ENCODE results near the gene DCHS2.

DCHS2 gene

DNA sequence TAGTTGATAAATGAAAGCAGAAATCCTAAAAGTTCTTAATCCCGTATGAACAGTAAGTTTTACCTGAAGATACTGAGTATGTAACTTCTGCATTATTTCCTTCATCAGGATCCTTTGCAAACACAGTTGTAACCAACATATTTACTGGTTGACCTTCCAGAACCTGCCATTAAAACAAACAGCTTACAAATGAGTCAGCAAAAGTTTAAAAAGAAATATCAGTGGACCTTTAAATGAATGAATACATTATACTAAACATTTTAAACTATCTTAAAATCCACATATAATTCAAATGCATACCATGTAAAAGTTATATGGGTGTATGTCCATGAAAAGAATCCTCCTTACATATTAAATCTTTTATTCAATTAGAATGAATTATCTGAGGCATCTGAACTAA lies 163.6 kb downstream of the DCHS2 start:
- peaks cover 23% of the 10 kb centered on the region for H3K27me3 ChIP-seq (ENCODE audit: insufficient read depth, low read length)
- no peak overlapping the region for H3K27ac ChIP-seq (ENCODE audit: low read depth, low read length)
- no peaks in the 10 kb centered on the region for H3K79me2 ChIP-seq (ENCODE audit: control insufficient read depth, insufficient read depth, low read length, unreplicated experiment)

DNA sequence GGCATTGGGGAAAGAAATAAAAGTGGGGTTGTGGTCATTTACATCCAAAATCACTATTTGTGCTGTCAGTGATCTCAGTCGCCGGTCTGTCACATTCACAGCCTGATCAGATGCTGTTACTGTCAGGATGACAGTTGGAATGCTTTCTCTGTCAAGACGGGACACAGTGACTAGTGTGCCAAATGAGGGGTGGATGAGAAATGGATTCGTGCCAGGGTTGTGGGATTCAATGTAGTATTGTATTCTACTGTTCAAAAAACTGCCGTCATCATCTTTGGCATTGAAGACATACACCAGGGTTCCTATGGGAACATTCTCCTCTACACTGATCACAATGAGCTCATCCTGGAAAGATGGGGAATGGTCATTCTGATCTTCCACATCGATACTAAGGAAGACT lies 171.1 kb downstream of the DCHS2 start:
- no peak overlapping the region for H3K27ac ChIP-seq (ENCODE audit: low read depth, low read length)
- no peak overlapping the region for H3K4me3 ChIP-seq (ENCODE audit: low read depth, low read length)
- no peaks in the 10 kb centered on the region for H3K79me2 ChIP-seq (ENCODE audit: control insufficient read depth, insufficient read depth, low read length, unreplicated experiment)
- H3K27me3 ChIP-seq (ENCODE audit: insufficient read depth, low read length) = no peaks in the 10 kb centered on the region
- no peak overlapping the region for H2AFZ ChIP-seq (ENCODE audit: low read length, unreplicated experiment)
- H3K4me1 ChIP-seq (ENCODE audit: control insufficient read depth, insufficient read depth, low read length, unreplicated experiment) = no peaks in the 10 kb centered on the region
- H3K36me3 ChIP-seq (ENCODE audit: insufficient read depth, low read length) = no peaks in the 10 kb centered on the region

More for the DNA sequence above, 163.6 kb downstream of the DCHS2 start:
- Histone ChIP-seq H3K36me3 (ENCODE audit: insufficient read depth, low read length) (no peaks in the 10 kb centered on the region), H3K4me1 (ENCODE audit: control insufficient read depth, insufficient read depth, low read length, unreplicated experiment) (peaks cover 12% of the 10 kb centered on the region), H2AFZ (ENCODE audit: low read length, unreplicated experiment) (no peak overlapping the region), H3K4me3 (ENCODE audit: low read depth, low read length) (no peak overlapping the region)

DNA sequence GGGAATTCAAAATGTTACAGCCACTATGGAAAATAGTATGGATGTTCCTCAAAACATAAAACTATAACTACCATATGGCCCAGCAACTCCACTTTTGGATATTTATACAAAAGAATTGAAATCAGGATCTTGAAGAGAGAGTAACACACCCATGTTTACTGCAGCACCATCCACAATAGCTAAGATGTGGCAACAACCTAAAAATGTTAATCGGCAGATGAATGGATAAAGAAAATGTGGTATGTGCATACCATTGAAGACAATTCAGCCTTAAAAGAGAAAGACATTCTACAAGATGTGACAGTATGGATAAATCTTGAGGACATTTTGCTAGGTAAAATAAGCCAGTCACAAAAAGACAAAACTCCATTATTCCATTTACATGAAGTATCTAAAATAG lies 171.9 kb downstream of the DCHS2 start:
- H2AFZ ChIP-seq (ENCODE audit: low read length, unreplicated experiment) = no peak overlapping the region
- H3K27me3 ChIP-seq (ENCODE audit: insufficient read depth, low read length) = no peaks in the 10 kb centered on the region
- H3K4me1 ChIP-seq (ENCODE audit: control insufficient read depth, insufficient read depth, low read length, unreplicated experiment) = no peaks in the 10 kb centered on the region
- no peak overlapping the region for H3K4me3 ChIP-seq (ENCODE audit: low read depth, low read length)
- no peak overlapping the region for H3K27ac ChIP-seq (ENCODE audit: low read depth, low read length)
- H3K36me3 ChIP-seq (ENCODE audit: insufficient read depth, low read length) = no peaks in the 10 kb centered on the region
- H3K79me2 ChIP-seq (ENCODE audit: control insufficient read depth, insufficient read depth, low read length, unreplicated experiment) = no peaks in the 10 kb centered on the region

DNA sequence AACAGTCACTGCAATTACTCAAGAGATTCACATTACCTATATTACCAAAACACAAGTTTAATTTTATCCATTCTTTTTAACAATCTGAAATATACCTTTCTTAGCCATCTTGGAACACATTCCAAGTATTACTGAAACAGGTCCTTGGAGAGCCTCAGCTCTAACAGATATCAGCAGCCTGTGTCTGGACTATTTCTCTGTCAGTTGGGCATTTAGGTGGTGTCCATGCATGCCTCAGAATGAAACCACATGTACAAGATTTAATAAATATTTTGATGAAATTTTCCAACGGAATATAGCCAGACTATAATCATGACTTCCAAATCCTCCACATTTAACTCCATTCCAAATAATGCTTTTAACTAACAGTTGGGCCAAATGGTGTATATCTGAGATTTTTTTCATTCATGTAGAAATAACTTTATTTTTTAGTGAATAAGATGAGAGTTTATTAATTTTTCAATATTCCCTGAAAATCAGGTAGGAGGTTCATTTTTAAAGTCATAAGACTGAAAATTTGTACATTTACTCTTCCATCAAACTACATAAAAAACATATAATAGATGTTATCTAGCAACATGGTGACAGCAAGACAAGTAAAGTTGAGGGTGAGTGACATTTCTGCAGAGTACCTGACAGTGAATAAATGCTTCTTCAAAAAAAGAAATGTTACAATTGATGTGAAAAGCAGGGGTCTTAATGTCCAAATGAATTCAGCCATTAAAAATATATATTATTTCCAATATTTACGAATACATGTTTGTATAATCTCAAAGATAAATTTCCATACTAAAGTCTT lies 174.2 kb downstream of the DCHS2 start:
- Histone ChIP-seq H3K4me1 (ENCODE audit: control insufficient read depth, insufficient read depth, low read length, unreplicated experiment) (peaks cover 5% of the 10 kb centered on the region), H3K27ac (ENCODE audit: low read depth, low read length) (no peak overlapping the region), H3K79me2 (ENCODE audit: control insufficient read depth, insufficient read depth, low read length, unreplicated experiment) (no peaks in the 10 kb centered on the region), H3K27me3 (ENCODE audit: insufficient read depth, low read length) (no peaks in the 10 kb centered on the region), H2AFZ (ENCODE audit: low read length, unreplicated experiment) (no peak overlapping the region), H3K36me3 (ENCODE audit: insufficient read depth, low read length) (no peaks in the 10 kb centered on the region), H3K4me3 (ENCODE audit: low read depth, low read length) (no peak overlapping the region)

DNA sequence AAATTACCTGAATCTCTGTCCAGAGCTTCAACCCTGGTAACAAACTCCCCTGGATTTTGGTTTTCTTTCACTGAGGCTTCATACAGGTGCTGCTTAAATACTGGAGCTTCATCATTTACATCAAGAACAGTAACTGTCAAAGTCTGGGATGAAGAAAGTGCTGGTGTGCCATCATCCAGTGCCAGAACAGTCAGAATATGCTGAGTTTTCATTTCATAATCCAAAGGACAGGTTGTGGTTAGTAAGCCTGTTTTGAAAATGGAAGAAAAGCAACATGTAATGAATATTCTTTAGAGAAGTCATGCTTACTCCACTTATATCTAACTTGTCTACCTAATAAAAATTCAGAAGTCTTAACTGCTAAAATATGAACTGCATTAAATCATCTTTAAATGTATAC lies 175.9 kb downstream of the DCHS2 start:
- Histone ChIP-seq H3K4me1 (ENCODE audit: control insufficient read depth, insufficient read depth, low read length, unreplicated experiment) (peaks cover 5% of the 10 kb centered on the region), H3K27me3 (ENCODE audit: insufficient read depth, low read length) (no peaks in the 10 kb centered on the region)

DNA sequence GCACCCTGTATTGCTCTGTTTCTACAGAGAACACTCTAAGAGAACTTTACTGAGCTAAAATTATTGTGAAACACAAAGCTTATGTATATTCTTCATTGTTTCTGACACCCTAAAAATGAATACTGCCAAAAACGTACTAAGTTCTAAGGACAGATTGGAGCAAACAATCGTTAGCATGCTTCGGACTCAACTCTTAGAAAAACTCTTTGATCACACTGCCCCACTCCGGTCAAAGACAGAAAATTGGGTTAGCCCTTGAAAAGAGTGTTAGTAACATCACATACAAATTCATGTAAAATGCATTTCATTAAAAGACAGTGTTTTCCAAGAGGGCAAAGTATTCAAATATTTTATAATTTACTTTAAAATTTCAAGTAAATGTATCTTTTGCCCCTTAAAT lies 177.4 kb downstream of the DCHS2 start:
- Histone ChIP-seq H3K4me1 (ENCODE audit: control insufficient read depth, insufficient read depth, low read length, unreplicated experiment) (peaks cover 5% of the 10 kb centered on the region), H3K79me2 (ENCODE audit: control insufficient read depth, insufficient read depth, low read length, unreplicated experiment) (no peaks in the 10 kb centered on the region), H3K4me3 (ENCODE audit: low read depth, low read length) (peak overlapping the region; percentile 29; the same call in 1 of the 2 replicates), H3K27ac (ENCODE audit: low read depth, low read length) (no peak overlapping the region), H3K36me3 (ENCODE audit: insufficient read depth, low read length) (no peaks in the 10 kb centered on the region), H2AFZ (ENCODE audit: low read length, unreplicated experiment) (no peak overlapping the region), H3K27me3 (ENCODE audit: insufficient read depth, low read length) (no peaks in the 10 kb centered on the region)

More for the DNA sequence above, 175.9 kb downstream of the DCHS2 start:
- H3K4me3 ChIP-seq (ENCODE audit: low read depth, low read length) = no peak overlapping the region
- no peaks in the 10 kb centered on the region for H3K79me2 ChIP-seq (ENCODE audit: control insufficient read depth, insufficient read depth, low read length, unreplicated experiment)
- H3K27ac ChIP-seq (ENCODE audit: low read depth, low read length) = no peak overlapping the region
- H2AFZ ChIP-seq (ENCODE audit: low read length, unreplicated experiment) = no peak overlapping the region
- H3K36me3 ChIP-seq (ENCODE audit: insufficient read depth, low read length) = no peaks in the 10 kb centered on the region

DNA sequence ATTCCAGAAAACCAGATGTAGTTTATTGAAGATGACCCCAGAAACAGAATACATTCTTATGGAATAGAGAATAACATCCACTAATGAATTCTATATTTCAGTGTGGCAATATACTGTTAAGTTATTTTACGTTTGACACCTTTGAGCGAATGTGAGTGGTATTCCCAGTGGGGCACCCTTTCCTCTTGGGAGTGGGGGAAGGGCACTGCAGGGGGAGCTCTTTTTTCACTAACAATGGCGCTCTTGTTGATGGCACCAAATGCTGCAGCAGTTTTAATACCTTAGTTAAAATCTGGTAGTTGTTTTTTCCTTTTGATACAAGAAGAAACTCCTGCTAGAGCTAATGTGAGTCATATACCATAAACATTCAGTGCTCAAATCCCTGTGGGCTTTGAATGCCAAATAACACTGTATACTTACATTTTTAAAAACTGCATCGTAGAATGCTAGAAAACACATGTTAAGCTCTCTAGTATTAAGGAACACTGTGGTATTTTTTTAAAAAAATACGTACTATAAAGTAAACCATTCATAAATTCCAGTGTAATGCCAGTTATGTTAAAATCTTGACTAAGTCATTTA lies 178.5 kb downstream of the DCHS2 start:
- no peak overlapping the region for H3K4me3 ChIP-seq (ENCODE audit: low read depth, low read length)
- H3K27ac ChIP-seq (ENCODE audit: low read depth, low read length) = no peak overlapping the region
- peaks cover 5% of the 10 kb centered on the region for H3K4me1 ChIP-seq (ENCODE audit: control insufficient read depth, insufficient read depth, low read length, unreplicated experiment)
- H3K79me2 ChIP-seq (ENCODE audit: control insufficient read depth, insufficient read depth, low read length, unreplicated experiment) = no peaks in the 10 kb centered on the region
- H2AFZ ChIP-seq (ENCODE audit: low read length, unreplicated experiment) = no peak overlapping the region
- no peaks in the 10 kb centered on the region for H3K36me3 ChIP-seq (ENCODE audit: insufficient read depth, low read length)
- no peaks in the 10 kb centered on the region for H3K27me3 ChIP-seq (ENCODE audit: insufficient read depth, low read length)

DNA sequence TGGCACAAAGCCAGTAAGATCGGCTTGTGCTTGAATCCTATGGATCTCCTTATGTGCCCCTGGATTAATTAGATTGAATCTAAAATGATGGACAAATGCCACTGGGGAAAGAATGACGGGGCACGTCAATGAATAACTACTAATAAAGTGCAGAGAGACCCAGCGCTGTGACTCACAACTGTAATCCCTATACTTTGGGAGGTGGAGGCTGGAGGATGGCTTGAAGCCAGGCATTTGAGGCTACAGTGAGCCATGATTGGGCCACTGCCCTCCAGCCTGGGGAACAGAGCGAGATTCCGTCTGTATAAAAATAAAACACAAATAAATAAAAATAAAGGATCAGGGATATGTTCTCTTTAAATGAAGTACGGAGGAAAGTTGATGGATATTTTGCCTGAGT lies 179.4 kb downstream of the DCHS2 start:
- no peak overlapping the region for H3K27ac ChIP-seq (ENCODE audit: low read depth, low read length)
- H3K36me3 ChIP-seq (ENCODE audit: insufficient read depth, low read length) = no peaks in the 10 kb centered on the region
- H3K4me1 ChIP-seq (ENCODE audit: control insufficient read depth, insufficient read depth, low read length, unreplicated experiment) = peaks cover 5% of the 10 kb centered on the region
- no peaks in the 10 kb centered on the region for H3K27me3 ChIP-seq (ENCODE audit: insufficient read depth, low read length)
- no peak overlapping the region for H3K4me3 ChIP-seq (ENCODE audit: low read depth, low read length)
- no peak overlapping the region for H2AFZ ChIP-seq (ENCODE audit: low read length, unreplicated experiment)
- no peaks in the 10 kb centered on the region for H3K79me2 ChIP-seq (ENCODE audit: control insufficient read depth, insufficient read depth, low read length, unreplicated experiment)

DNA sequence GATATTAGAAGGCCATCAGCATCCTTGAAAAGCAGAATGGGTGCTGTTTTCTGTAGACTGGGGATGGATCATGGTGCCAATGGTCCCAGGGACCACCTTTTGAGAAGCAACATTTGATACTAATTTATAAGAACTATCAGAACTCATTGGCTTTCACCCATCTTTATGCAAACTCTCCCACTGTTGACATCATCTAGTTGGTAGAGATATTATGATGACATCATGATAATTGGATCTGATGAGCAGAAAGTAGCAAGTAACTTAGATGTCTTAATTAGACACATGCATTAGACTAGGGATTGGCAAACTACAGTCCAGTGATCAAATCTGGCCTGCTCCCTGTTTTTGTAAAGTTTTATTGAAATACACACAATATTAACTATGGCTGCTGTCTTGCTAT lies 181.0 kb downstream of the DCHS2 start:
- H3K27me3 ChIP-seq (ENCODE audit: insufficient read depth, low read length) = no peaks in the 10 kb centered on the region
- no peaks in the 10 kb centered on the region for H3K36me3 ChIP-seq (ENCODE audit: insufficient read depth, low read length)
- peaks cover 5% of the 10 kb centered on the region for H3K4me1 ChIP-seq (ENCODE audit: control insufficient read depth, insufficient read depth, low read length, unreplicated experiment)
- H2AFZ ChIP-seq (ENCODE audit: low read length, unreplicated experiment) = no peak overlapping the region
- no peak overlapping the region for H3K27ac ChIP-seq (ENCODE audit: low read depth, low read length)
- H3K79me2 ChIP-seq (ENCODE audit: control insufficient read depth, insufficient read depth, low read length, unreplicated experiment) = no peaks in the 10 kb centered on the region
- no peak overlapping the region for H3K4me3 ChIP-seq (ENCODE audit: low read depth, low read length)

DNA sequence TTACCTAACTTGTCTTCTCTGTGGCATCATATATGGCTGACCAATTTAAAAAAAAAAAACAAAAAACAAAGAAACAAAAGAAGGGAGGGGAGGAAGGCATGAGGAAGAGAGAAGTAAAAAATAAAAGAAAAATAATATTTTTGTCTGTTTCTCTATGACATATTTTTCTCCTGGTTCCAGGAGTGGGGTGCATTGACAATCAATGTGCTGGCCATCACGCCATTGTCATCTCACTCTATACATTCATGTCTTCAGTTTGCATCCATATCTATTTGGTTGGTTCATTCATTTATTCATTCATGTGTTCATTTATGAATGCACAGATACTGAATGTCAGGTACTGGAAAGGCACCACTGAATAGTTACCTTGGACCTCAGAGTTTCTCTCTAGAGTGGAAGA lies 183.4 kb downstream of the DCHS2 start:
- H3K27me3 ChIP-seq (ENCODE audit: insufficient read depth, low read length) = no peaks in the 10 kb centered on the region
- H3K27ac ChIP-seq (ENCODE audit: low read depth, low read length) = no peak overlapping the region
- H3K4me3 ChIP-seq (ENCODE audit: low read depth, low read length) = no peak overlapping the region
- H3K4me1 ChIP-seq (ENCODE audit: control insufficient read depth, insufficient read depth, low read length, unreplicated experiment) = peaks cover 5% of the 10 kb centered on the region
- no peaks in the 10 kb centered on the region for H3K79me2 ChIP-seq (ENCODE audit: control insufficient read depth, insufficient read depth, low read length, unreplicated experiment)
- no peaks in the 10 kb centered on the region for H3K36me3 ChIP-seq (ENCODE audit: insufficient read depth, low read length)
- no peak overlapping the region for H2AFZ ChIP-seq (ENCODE audit: low read length, unreplicated experiment)

DNA sequence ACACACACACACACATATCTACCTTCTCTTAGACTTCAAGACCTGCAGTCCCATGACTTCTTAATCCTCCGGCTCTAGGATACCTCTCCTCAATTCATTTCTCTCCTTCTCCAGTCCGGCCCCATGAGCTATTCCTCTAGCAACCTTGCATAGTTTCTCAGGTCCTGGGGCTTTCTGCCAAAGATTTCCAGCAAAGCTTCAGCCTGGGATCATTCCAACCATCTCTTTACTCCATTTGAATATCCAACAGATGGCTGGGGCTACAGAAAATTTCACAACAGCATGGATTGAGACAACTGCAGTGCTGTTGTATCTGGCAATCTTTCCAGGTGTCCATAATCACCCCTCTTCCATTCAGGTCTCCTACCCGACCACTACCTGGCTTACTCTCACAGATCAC lies 184.1 kb downstream of the DCHS2 start:
- Histone ChIP-seq H3K27me3 (ENCODE audit: insufficient read depth, low read length) (no peaks in the 10 kb centered on the region), H3K27ac (ENCODE audit: low read depth, low read length) (no peak overlapping the region), H3K79me2 (ENCODE audit: control insufficient read depth, insufficient read depth, low read length, unreplicated experiment) (no peaks in the 10 kb centered on the region), H2AFZ (ENCODE audit: low read length, unreplicated experiment) (no peak overlapping the region), H3K4me3 (ENCODE audit: low read depth, low read length) (no peak overlapping the region), H3K36me3 (ENCODE audit: insufficient read depth, low read length) (no peaks in the 10 kb centered on the region), H3K4me1 (ENCODE audit: control insufficient read depth, insufficient read depth, low read length, unreplicated experiment) (no peaks in the 10 kb centered on the region)

All from ACC112 (cell line).